Chondrocyte (in vitro differentiated cells): Measurements from ENCODE around the gene DYNC2LI1. TPM values are rescaled to one million over a fixed set of nuclear protein-coding genes. Genes with fewer than 3 reads are reported as not detected.
A peak's percentile ranks its signal among the peaks of the same experiment; 100 is the strongest.

Source experiments
- DNase-seq: peaks from one replicate; pipeline ENCODE4 v3.0.0; 2021; ENCODE audit warnings: mixed read lengths, low spot score
- H3K27ac Mint-ChIP-seq: one replicate; pipeline ENCODE4 v1.8.0; 2021; ENCODE audit warnings: mild to moderate bottlenecking, moderate library complexity, mixed read lengths; ENCODE audit not compliant: unreplicated experiment
- H3K27me3 Mint-ChIP-seq: 2 replicates; pipeline ENCODE4 v1.8.0; 2021; ENCODE audit warnings: low read depth, mixed read lengths
- H3K36me3 Mint-ChIP-seq: 2 replicates; pipeline ENCODE4 v1.8.0; 2021; ENCODE audit warnings: low read depth, mixed read lengths
- H3K4me1 Mint-ChIP-seq: 2 replicates; pipeline ENCODE4 v1.8.0; 2021; ENCODE audit warnings: low read depth, mild to moderate bottlenecking, mixed read lengths
- H3K4me3 Mint-ChIP-seq: one replicate; pipeline ENCODE4 v1.8.0; 2021; ENCODE audit warnings: mild to moderate bottlenecking, moderate library complexity, mixed read lengths; ENCODE audit not compliant: unreplicated experiment
- H3K9me3 Mint-ChIP-seq: 2 replicates; pipeline ENCODE4 v1.8.0; 2021; ENCODE audit warnings: low read depth, mixed read lengths
- CTCF ChIP-seq: fragments of 200-600 bp; sonication (generic); IDR thresholded peaks from 2 replicates; pipeline ENCODE4 v1.5.0; 2021; ENCODE audit warnings: antibody characterized with exemption, mild to moderate bottlenecking, moderate library complexity
- total RNA-seq: library from RNA; stranded (reverse); gene quantifications from 3 replicates; pipeline ENCODE4 v1.2.1, GENCODE V29; 2021

DYNC2LI1 gene
- total RNA-seq, 1 donor from 2014 or later: 10.8 TPM

DNA sequence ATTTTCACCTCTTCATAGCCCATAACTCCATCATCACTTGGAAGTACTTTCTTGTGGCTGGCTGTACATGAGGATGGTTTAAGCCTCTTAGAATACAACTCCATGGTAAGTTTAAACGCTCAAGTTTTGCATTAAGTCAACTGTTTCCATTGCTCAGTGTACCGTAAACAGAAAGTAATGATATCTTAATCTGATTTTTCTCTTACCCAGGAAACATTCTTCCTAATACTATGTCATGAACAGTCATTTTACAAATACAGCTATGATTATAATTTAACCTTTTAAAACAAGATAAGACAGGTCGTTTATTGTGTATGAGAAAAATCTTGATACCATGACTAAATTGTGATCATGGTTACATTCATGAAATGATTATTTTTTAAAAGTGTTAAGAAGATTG is 11.6 kb upstream of the DYNC2LI1 start:
- no peak for DNase-seq
- no peak overlapping the region for H3K27ac Mint-ChIP-seq

DNA sequence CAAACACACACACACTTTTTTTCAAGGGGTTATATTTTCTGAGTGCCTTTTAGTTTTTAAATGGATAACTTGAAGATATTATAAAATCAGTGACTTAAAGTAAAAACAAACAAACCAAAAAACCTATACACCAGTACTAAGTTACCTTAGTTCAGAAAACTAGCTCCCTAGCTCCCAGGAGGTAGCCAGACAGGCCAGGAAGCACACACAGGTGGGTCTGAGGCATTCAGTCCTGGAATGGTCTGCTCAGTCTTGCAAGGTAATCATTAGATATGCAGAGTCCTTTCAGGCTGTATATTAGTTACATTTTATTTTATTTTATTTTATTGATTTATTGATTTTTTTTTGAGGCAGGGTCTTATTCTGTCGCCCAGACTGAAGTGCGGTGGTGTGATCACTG is 10.7 kb upstream of the DYNC2LI1 start:
- H3K9me3 Mint-ChIP-seq: no peaks in the 10 kb centered on the region
- no peak for TF ChIP-seq CTCF
- H3K27me3 Mint-ChIP-seq: no peaks in the 10 kb centered on the region

More for the DNA sequence above, 11.6 kb upstream of the DYNC2LI1 start:
- Mint-ChIP-seq H3K4me1 (peaks cover 25% of the 10 kb centered on the region), H3K4me3 (no peak overlapping the region), H3K9me3 (no peaks in the 10 kb centered on the region), H3K27me3 (no peaks in the 10 kb centered on the region), H3K36me3 (peaks cover 5% of the 10 kb centered on the region)
- no peak for TF ChIP-seq CTCF

DNA sequence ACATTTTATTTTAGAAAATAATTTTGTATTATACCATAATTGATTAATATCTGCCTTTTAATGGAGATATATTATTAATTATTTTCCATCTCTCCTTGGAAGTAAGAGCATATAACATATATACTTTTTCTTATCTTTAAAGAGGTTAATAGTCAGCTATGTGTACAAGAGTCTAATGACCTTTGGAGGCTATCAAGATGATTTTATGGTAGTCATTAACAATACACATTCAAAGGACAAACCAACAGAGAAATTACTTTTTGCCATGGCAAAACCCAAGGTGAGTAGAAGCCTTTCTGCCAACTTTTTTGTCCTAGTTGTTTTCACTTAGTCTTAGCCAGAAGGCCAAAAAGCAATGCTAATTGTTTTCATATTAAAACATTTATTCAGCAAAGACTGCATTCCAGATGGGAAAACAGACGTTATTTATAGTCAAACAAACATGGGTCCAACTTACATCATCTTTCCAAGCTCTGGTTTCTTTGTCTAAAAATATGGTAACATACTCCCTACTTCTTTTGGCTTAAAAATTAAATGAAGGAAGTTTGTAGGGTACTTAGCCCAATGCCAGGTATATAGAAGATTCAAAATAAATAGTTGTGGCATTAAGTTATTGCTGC is 9.6 kb upstream of the DYNC2LI1 start:
- Mint-ChIP-seq H3K9me3 (no peaks in the 10 kb centered on the region), H3K27me3 (no peaks in the 10 kb centered on the region), H3K36me3 (peaks cover 5% of the 10 kb centered on the region), H3K4me1 (peaks cover 17% of the 10 kb centered on the region), H3K27ac (no peak overlapping the region), H3K4me3 (no peak overlapping the region)
- no peak for TF ChIP-seq CTCF
- no peak for DNase-seq

More for the DNA sequence above, 10.7 kb upstream of the DYNC2LI1 start:
- Mint-ChIP-seq H3K36me3 (peaks cover 5% of the 10 kb centered on the region), H3K27ac (no peak overlapping the region), H3K4me3 (no peak overlapping the region), H3K4me1 (peaks cover 25% of the 10 kb centered on the region)
- DNase-seq: no peak

DNA sequence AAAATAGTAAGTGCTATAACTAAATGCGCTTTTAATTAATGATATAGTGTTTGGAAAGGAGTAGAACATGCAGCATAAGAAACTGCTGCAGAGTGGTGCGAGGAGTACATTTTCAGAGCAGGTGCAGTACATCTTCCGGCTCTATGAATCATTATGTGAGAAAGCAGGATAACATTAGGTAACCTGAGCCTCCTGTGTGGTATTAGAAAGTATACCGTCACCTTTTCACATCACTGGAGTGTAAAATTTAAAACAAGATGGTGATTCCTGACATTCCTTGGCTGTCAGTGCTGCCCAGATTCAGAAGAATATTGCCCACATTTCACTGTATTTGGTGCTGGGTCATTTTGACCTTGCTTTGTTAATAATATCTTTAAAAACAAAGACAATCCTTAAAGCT is 7.8 kb upstream of the DYNC2LI1 start:
- H3K4me1 Mint-ChIP-seq: peaks cover 6% of the 10 kb centered on the region
- peaks cover 5% of the 10 kb centered on the region for H3K36me3 Mint-ChIP-seq
- no peak for DNase-seq
- no peak for TF ChIP-seq CTCF
- no peak overlapping the region for H3K4me3 Mint-ChIP-seq
- no peaks in the 10 kb centered on the region for H3K9me3 Mint-ChIP-seq
- H3K27me3 Mint-ChIP-seq: no peaks in the 10 kb centered on the region
- H3K27ac Mint-ChIP-seq: no peak overlapping the region

DNA sequence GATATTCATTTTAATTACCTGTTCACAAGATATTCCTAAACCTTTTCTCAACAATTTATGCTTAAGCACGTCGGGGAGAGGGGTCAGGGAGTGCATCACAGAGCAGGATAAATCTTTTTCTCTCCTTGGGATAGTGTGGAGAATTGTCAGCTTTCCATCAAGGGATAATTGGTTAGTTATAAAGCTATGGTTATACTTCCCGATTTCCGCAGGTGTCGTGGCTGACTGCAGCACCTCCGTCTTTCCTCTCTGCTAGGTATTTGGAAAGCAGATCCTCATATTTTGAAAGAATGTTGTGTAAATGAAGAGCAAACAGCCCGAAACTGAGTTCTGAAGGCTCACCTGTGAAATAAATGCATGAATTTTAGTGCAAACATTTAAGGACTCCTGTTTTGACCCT is 778 bp downstream of the DYNC2LI1 start:
- no peak for DNase-seq
- TF ChIP-seq CTCF: no peak
- Mint-ChIP-seq H3K4me3 (peak overlapping the region; percentile 94), H3K36me3 (peaks cover 10% of the 10 kb centered on the region), H3K4me1 (peaks cover 10% of the 10 kb centered on the region), H3K27me3 (no peaks in the 10 kb centered on the region), H3K9me3 (no peaks in the 10 kb centered on the region), H3K27ac (peak overlapping the region; percentile 99)
